ENCODE measurements around the gene CD99L2. TPM values are rescaled to one million over a fixed set of nuclear protein-coding genes. Genes with fewer than 3 reads are reported as not detected.

The CD99L2 gene
- total RNA-seq, 2 donors from 2014 or later = 75.6 to 83.8 TPM

DNA sequence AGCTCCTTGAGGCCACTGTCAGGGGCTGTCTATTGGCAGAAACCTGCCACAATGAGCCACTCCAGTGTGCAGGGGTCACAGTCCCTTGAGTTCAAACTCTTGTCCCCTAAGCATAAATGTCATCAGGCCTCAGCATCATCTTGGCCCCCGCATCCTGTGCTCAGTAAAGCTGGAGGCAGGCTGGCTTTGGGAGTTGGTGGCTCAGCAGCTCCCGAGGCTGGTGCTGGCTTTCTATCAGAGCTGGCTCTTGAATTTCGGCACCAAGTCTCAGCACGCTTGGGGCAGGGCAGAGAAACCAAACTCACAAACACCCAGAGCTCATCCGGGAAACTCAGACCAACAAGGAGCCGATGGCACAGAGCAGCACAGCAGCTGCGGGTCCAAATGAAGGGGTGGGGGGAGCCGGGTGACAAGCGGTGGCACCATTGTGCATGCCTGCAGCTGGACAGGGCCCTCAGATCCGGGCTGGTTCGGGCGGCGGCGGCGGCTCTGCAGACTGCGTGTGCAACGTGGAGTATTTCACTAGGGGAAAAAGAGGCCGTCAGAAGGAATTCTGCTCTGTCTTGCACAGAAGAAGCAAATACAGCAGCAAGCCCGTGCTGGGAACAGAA lies 129.8 kb downstream of the CD99L2 start:
- Histone ChIP-seq H3K27ac (no peak overlapping the region), H3K9me3 (no peaks in the 10 kb centered on the region), H3K4me1 (ENCODE audit: control insufficient read depth in 1 of 2, low read depth in 2 of 2) (no peaks in the 10 kb centered on the region), H3K36me3 (peaks cover 4% of the 10 kb centered on the region), H3K27me3 (replicated peaks; ENCODE audit: insufficient read depth) (no peaks in the 10 kb centered on the region), H3K4me3 (no peak overlapping the region)
- no peak for DNase-seq (ENCODE audit: low spot score)
- no peak for ATAC-seq (ENCODE audit: insufficient number of reproducible peaks, low FRiP score, low read depth)
- no peak for TF ChIP-seq CTCF (IDR thresholded peaks at IDR 0.05)

DNA sequence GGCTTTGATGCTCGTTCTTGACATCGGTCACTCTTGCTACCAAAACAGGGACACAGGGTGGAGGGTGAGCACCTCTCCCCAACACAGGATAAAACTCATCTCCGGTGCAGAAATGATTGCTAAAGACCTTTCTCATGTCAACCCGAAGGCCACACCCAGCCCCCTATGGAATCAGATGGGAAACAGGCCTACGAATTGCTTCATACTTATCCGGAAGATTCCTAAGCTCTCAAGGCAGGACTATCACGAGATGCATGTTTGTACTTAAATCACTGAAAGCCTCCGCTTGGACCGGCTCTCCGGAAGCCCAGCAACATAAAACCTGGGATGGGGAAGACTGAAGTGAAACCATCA lies 130.4 kb downstream of the CD99L2 start:
- H3K27ac ChIP-seq = no peak overlapping the region
- no peaks in the 10 kb centered on the region for H3K4me1 ChIP-seq (ENCODE audit: control insufficient read depth in 1 of 2, low read depth in 2 of 2)
- DNase-seq (ENCODE audit: low spot score) (no peak), ATAC-seq (ENCODE audit: insufficient number of reproducible peaks, low FRiP score, low read depth) (no peak)
- peaks cover 4% of the 10 kb centered on the region for H3K36me3 ChIP-seq
- H3K27me3 ChIP-seq (replicated peaks; ENCODE audit: insufficient read depth) = no peaks in the 10 kb centered on the region
- no peak overlapping the region for H3K4me3 ChIP-seq
- no peaks in the 10 kb centered on the region for H3K9me3 ChIP-seq
- no peak for TF ChIP-seq CTCF (IDR thresholded peaks at IDR 0.05)

GRCh38 chrX:150767475-150768131 lies 130.9 kb downstream of the CD99L2 start:
- no peak for ATAC-seq (ENCODE audit: insufficient number of reproducible peaks, low FRiP score, low read depth)

GRCh38 chrX:150767045-150767395 lies 131.4 kb downstream of the CD99L2 start:
- no peaks in the 10 kb centered on the region for H3K4me1 ChIP-seq (ENCODE audit: control insufficient read depth in 1 of 2, low read depth in 2 of 2)
- H3K4me3 ChIP-seq = no peak overlapping the region
- ATAC-seq (ENCODE audit: insufficient number of reproducible peaks, low FRiP score, low read depth) (no peak), DNase-seq (ENCODE audit: low spot score) (no peak)
- H3K27me3 ChIP-seq (replicated peaks; ENCODE audit: insufficient read depth) = no peaks in the 10 kb centered on the region
- H3K27ac ChIP-seq = no peak overlapping the region
- TF ChIP-seq CTCF (IDR thresholded peaks at IDR 0.05) = no peak
- H3K9me3 ChIP-seq = no peaks in the 10 kb centered on the region
- peaks cover 4% of the 10 kb centered on the region for H3K36me3 ChIP-seq

More at GRCh38 chrX:150767475-150768131, 130.9 kb downstream of the CD99L2 start:
- no peak overlapping the region for H3K27ac ChIP-seq
- no peak for TF ChIP-seq CTCF (IDR thresholded peaks at IDR 0.05)
- no peaks in the 10 kb centered on the region for H3K27me3 ChIP-seq (replicated peaks; ENCODE audit: insufficient read depth)
- H3K4me3 ChIP-seq = no peak overlapping the region
- no peak for DNase-seq (ENCODE audit: low spot score)
- H3K9me3 ChIP-seq = no peaks in the 10 kb centered on the region
- H3K36me3 ChIP-seq = peaks cover 4% of the 10 kb centered on the region
- no peaks in the 10 kb centered on the region for H3K4me1 ChIP-seq (ENCODE audit: control insufficient read depth in 1 of 2, low read depth in 2 of 2)

- no peak for DNase-seq (ENCODE audit: low spot score)
- ATAC-seq (ENCODE audit: insufficient number of reproducible peaks, low FRiP score, low read depth) = no peak
- Histone ChIP-seq H3K4me3 (no peak overlapping the region), H3K4me1 (ENCODE audit: control insufficient read depth in 1 of 2, low read depth in 2 of 2) (no peaks in the 10 kb centered on the region), H3K9me3 (no peaks in the 10 kb centered on the region), H3K36me3 (peaks cover 4% of the 10 kb centered on the region), H3K27me3 (replicated peaks; ENCODE audit: insufficient read depth) (no peaks in the 10 kb centered on the region), H3K27ac (no peak overlapping the region)
- TF ChIP-seq CTCF (IDR thresholded peaks at IDR 0.05) = no peak
Observed at GRCh38 chrX:150766351-150767044, 132.0 kb downstream of the CD99L2 start.

Data from thoracic aorta (tissue), 2 donors.